ENCODE measurements around the gene RPEL1. TPM values are rescaled to one million over a fixed set of nuclear protein-coding genes. Genes with fewer than 3 reads are reported as not detected.

Gene RPEL1
- total RNA-seq, result not detected

DNA sequence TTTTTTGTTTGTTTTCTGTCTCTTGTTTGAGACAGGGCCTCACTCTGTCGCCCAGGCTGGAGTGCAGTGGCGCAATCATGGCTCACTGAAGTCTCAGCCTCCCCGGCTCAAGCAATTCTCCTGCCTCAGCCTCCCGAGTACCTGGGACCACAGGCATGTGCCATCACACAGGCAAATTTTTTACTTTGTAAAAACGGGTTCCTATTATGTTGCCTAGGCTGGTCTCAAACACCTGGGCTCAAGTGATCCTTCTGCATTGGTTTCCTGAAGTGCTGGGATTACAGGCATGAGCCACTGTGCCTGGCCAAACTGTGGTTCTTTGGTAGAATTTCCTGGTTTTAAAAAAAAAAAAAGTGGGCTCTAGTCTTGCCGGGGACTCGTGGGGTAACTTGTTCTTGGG lies at the start of gene RPEL1:
Gene RPEL1, plus strand, starts transcription at position 301 of the 400 bp plus-strand sequence. CDS start 110 bp downstream, outside the sequence.

DNA sequence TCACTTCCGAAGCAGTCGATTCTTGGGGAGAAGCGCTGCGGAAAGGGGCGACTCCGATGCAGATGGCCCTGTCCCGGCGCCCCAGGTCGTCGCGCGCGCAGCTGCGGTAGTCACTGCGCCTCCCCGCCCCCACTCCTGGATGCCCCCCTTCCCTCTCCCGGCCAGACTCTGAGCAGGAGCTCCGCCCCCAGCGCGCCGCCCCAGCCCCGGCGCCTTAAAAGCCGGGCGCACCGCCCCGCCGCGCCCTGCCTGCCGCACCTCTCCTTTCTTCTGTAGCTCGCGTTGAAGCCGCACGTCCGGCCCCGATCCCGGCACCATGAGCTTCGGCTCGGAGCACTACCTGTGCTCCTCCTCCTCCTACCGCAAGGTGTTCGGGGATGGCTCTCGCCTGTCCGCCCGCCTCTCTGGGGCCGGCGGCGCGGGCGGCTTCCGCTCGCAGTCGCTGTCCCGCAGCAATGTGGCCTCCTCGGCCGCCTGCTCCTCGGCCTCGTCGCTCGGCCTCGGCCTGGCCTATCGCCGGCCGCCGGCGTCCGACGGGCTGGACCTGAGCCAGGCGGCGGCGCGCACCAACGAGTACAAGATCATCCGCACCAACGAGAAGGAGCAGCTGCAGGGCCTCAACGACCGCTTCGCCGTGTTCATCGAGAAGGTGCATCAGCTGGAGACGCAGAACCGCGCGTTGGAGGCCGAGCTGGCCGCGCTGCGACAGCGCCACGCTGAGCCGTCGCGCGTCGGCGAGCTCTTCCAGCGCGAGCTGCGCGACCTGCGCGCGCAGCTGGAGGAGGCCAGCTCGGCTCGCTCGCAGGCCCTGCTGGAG lies 31.4 kb downstream of the RPEL1 start, which contains the start of gene INA:
Gene INA, plus strand, starts transcription at position 243 of the 817 bp plus-strand sequence. Its CDS starts 74 bp downstream, at position 317.

Other genes starting within 250 kb of the RPEL1 start
- gene NT5C2, start 52.6 kb upstream of the RPEL1 start, total RNA-seq, result 115 TPM
- 223 TPM for gene INA, start 31.3 kb downstream of the RPEL1 start, total RNA-seq
- gene PCGF6, start 105.3 kb downstream of the RPEL1 start, total RNA-seq, result 13.4 TPM
- gene TAF5, start 122.1 kb downstream of the RPEL1 start, total RNA-seq, result 6.7 TPM
- 197 TPM for gene ATP5MK, start 150.6 kb downstream of the RPEL1 start, total RNA-seq
- 24.0 TPM for gene PDCD11, start 150.7 kb downstream of the RPEL1 start, total RNA-seq
- 2.5 TPM for gene CALHM2, start 206.5 kb downstream of the RPEL1 start, total RNA-seq
- 0.23 TPM for gene CALHM1, start 213.0 kb downstream of the RPEL1 start, total RNA-seq
- not detected for gene CALHM3, start 233.4 kb downstream of the RPEL1 start, total RNA-seq
- gene NEURL1, start 247.8 kb downstream of the RPEL1 start, total RNA-seq, result 33.4 TPM